K562 (cell line): ENCODE data around the gene PRPF6. TPM values are rescaled to one million over a fixed set of nuclear protein-coding genes. Genes with fewer than 3 reads are reported as not detected.

Experiments used
- CBX3 ChIP-seq, 2 experiments: IDR thresholded peaks; 1 replicate in 1 of 2; 2 replicates in 1 of 2; pipeline ENCODE4 v1.6.1; 2012; ENCODE audit warnings: inconsistent platforms in 2 of 2, low read length in 2 of 2, borderline replicate concordance in 1 of 2, control low read depth in 1 of 2
- CREM ChIP-seq: IDR thresholded peaks from 2 replicates; pipeline ENCODE4 v1.6.1; 2014; ENCODE audit warnings: antibody characterized with exemption, low read depth
- ESRRB ChIP-seq: fragments of 250-450 bp; sonication (Bioruptor Pico); IDR thresholded peaks from 2 replicates; pipeline ENCODE4 v1.5.0; 2020; ENCODE audit warnings: mild to moderate bottlenecking, moderate library complexity, borderline replicate concordance
- FOXJ3 ChIP-seq: sonication (generic); formaldehyde crosslinking; IDR thresholded peaks from 2 replicates; pipeline ENCODE4 v1.4.0; 2020; ENCODE audit warnings: mild to moderate bottlenecking, missing genetic modification reagents
- HNRNPL ChIP-seq: fragments of 200-400 bp; formaldehyde crosslinking; IDR thresholded peaks from 2 replicates; pipeline ENCODE4 v1.6.1; 2017; ENCODE audit warnings: low read depth, mild to moderate bottlenecking, low read length
- LCOR ChIP-seq: sonication (generic); formaldehyde crosslinking; IDR thresholded peaks from 2 replicates; pipeline ENCODE4 v1.8.0; 2022; ENCODE audit warnings: mild to moderate bottlenecking, missing genetic modification reagents
- MEF2D ChIP-seq: conservative IDR thresholded peaks from 2 replicates; pipeline ENCODE4 v1.6.1; 2016; ENCODE audit warnings: low read depth, missing genetic modification characterization, missing compliant biosample characterization
- NCOA6 ChIP-seq: fragments of 450-650 bp; IDR thresholded peaks from 2 replicates; pipeline ENCODE4 v1.6.1; 2017; ENCODE audit warnings: mild to moderate bottlenecking
- NELFE ChIP-seq: IDR thresholded peaks from 2 replicates; pipeline ENCODE4 v1.6.1; 2011; ENCODE audit warnings: mild to moderate bottlenecking; ENCODE audit not compliant: insufficient read depth, insufficient read length
- PCBP1 ChIP-seq: fragments of 200-400 bp; formaldehyde crosslinking; IDR thresholded peaks from 2 replicates; pipeline ENCODE4 v1.6.1; 2018; ENCODE audit warnings: mild to moderate bottlenecking, low read depth, low read length; ENCODE audit not compliant: poor library complexity, severe bottlenecking
- RBM17 ChIP-seq: fragments of 200-400 bp; formaldehyde crosslinking; IDR thresholded peaks from 2 replicates; pipeline ENCODE4 v1.6.1; 2017; ENCODE audit warnings: low read depth, mild to moderate bottlenecking, low read length, borderline replicate concordance
- RUNX1 ChIP-seq: sonication (generic); IDR thresholded peaks from 2 replicates; pipeline ENCODE4 v1.6.1; 2016; ENCODE audit warnings: antibody characterized with exemption, low read depth
- SREBF1 ChIP-seq: fragments of 150-350 bp; IDR thresholded peaks from 2 replicates; pipeline ENCODE4 v1.6.1; 2014; ENCODE audit warnings: antibody characterized with exemption, low read depth, low read length, borderline replicate concordance
- TCF3 ChIP-seq: sonication (generic); formaldehyde crosslinking; IDR thresholded peaks from 2 replicates; pipeline ENCODE4 v1.4.0; 2020; ENCODE audit warnings: mild to moderate bottlenecking, missing genetic modification reagents
- ZKSCAN8 ChIP-seq: fragments of 200-800 bp; sonication (Bioruptor generic); IDR thresholded peaks from 2 replicates; pipeline ENCODE4 v1.6.1; 2016; ENCODE audit warnings: missing genetic modification characterization, missing compliant biosample characterization
- polyA plus RNA-seq, 8 experiments: library from polyadenylated mRNA; depleted of rRNA in 4 of 8; stranded (reverse) in 5 of 8; unstranded in 3 of 8; fragments of >200 nt; fragmentation: Nextera tagmentation in 2 of 8; fragmentation: Illumina TruSeq in 1 of 8; extraction: Ambion mirVana in 2 of 8; extraction: Trizol in 1 of 8; gene quantifications; 2 replicates each; pipeline versions ENCODE4 v1.2.1 to v1.2.3, GENCODE V29; 2011 to 2014; ENCODE audit warnings: inconsistent platforms in 1 of 8, missing spikeins in 1 of 8
- total RNA-seq, 7 experiments: library from RNA; depleted of rRNA in 6 of 7; stranded (reverse); fragments of >200 nt in 6 of 7; fragmentation: Illumina TruSeq in 2 of 7; extraction: Trizol in 2 of 7; gene quantifications; 2 replicates each; pipeline versions ENCODE4 v1.2.1 to v1.2.3, GENCODE V29; 2011 to 2021; ENCODE audit warnings: low replicate concordance in 1 of 7
- TF ChIP-seq, protein P1 (sequence below): fragments of 250-450 bp; sonication (Bioruptor Pico); IDR thresholded peaks from 2 replicates; pipeline ENCODE4 v1.8.0; 2021; ENCODE audit warnings: borderline replicate concordance, mild to moderate bottlenecking, moderate library complexity; ENCODE audit not compliant: poor library complexity, severe bottlenecking
- TF ChIP-seq, protein P2 (sequence below), 2 experiments: fragments of 450-650 bp in 1 of 2; sonication (generic) in 1 of 2; formaldehyde crosslinking in 1 of 2; IDR thresholded peaks in 1 of 2; conservative IDR thresholded peaks in 1 of 2; 2 replicates each; pipeline versions ENCODE4 v1.6.1 to v1.8.1; 2016 to 2023; ENCODE audit warnings: mild to moderate bottlenecking in 2 of 2, moderate library complexity in 2 of 2, inconsistent platforms in 1 of 2, missing genetic modification reagents in 1 of 2
- TF ChIP-seq, protein P3 (sequence below): IDR thresholded peaks from 3 replicates; pipeline ENCODE4 v1.6.1; 2011; ENCODE audit warnings: borderline replicate concordance, mild to moderate bottlenecking, moderate library complexity; ENCODE audit not compliant: insufficient read length; ENCODE audit errors: extremely low read depth
- TF ChIP-seq, protein P4 (sequence below): sonication (generic); formaldehyde crosslinking; IDR thresholded peaks from 2 replicates; pipeline ENCODE4 v1.8.0; 2022; ENCODE audit warnings: mild to moderate bottlenecking, missing genetic modification reagents
- TF ChIP-seq, protein P5 (sequence below): fragments of 250-450 bp; sonication (Bioruptor Pico); IDR thresholded peaks from 2 replicates; pipeline ENCODE4 v1.5.1; 2021; ENCODE audit warnings: mild to moderate bottlenecking

Gene PRPF6
- total and polyA plus RNA-seq, 9 of the 15 experiments (the other 6 are each of a cell fraction or from before 2014, with no cell fraction given): 4.2 to 83.2 (median 59.9) TPM

DNA sequence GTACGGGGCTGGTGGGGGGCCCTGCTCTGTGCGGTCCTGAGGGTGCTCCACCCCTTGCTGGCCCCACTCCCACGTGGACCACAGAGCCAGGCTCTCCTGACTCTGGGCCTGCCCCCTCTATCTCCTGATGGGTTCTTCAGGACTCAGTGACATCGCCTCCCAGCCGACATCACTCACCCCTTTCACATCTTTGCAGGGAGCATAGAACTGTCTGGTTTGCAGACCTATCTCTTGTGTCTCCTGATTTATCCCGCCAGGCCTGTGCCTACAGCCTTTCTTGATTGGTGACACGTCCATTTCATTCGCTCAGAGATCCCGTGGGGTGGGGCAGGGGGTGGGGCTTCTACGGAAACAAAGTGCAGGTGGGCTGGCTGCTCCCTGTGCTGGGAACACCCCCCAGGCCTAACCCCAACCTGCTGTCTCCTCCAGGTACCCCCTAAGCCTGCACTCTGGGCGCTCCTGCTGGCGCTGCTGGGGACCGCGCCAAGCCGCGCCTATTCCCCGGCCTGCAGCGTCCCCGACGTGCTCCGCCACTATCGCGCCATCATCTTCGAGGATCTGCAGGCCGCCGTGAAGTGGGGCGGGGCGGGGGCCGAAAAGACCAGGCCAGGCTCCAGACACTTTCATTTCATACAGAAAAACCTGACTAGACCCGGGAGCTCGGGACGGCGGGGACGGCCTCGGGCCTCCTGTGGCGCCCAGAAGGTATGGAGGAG, 56.7 kb downstream of the PRPF6 start (continued):
- TF ChIP-seq CREM (no peak), NCOA6 (peak; percentile 51; the same call in 1 of the 2 replicates), RBM17 (no peak), LCOR (CRISPR knock-in tag) (no peak), SREBF1 (no peak), RUNX1 (no peak), NELFE (no peak), ESRRB (CRISPR knock-in tag) (no peak), CBX3 (IDR thresholded peaks at IDR 0.05; ENCODE audit: borderline replicate concordance in 1 of 2, low read length in 2 of 2) (no peak), MEF2D (tag) (no peak), PCBP1 (peak; percentile 42), ZKSCAN8 (CRISPR knock-in tag) (no peak), HNRNPL (no peak), TCF3 (no peak), FOXJ3 (CRISPR knock-in tag) (no peak)
- TF ChIP-seq, protein P1, sequence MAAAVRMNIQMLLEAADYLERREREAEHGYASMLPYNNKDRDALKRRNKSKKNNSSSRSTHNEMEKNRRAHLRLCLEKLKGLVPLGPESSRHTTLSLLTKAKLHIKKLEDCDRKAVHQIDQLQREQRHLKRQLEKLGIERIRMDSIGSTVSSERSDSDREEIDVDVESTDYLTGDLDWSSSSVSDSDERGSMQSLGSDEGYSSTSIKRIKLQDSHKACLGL: no peak
- TF ChIP-seq, protein P2, sequence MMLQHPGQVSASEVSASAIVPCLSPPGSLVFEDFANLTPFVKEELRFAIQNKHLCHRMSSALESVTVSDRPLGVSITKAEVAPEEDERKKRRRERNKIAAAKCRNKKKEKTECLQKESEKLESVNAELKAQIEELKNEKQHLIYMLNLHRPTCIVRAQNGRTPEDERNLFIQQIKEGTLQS (IDR thresholded peaks at IDR 0.05): no peak
- TF ChIP-seq, protein P2 (CRISPR knock-in tag; conservative IDR thresholded peaks at IDR 0.05): no peak
- TF ChIP-seq, protein P3, sequence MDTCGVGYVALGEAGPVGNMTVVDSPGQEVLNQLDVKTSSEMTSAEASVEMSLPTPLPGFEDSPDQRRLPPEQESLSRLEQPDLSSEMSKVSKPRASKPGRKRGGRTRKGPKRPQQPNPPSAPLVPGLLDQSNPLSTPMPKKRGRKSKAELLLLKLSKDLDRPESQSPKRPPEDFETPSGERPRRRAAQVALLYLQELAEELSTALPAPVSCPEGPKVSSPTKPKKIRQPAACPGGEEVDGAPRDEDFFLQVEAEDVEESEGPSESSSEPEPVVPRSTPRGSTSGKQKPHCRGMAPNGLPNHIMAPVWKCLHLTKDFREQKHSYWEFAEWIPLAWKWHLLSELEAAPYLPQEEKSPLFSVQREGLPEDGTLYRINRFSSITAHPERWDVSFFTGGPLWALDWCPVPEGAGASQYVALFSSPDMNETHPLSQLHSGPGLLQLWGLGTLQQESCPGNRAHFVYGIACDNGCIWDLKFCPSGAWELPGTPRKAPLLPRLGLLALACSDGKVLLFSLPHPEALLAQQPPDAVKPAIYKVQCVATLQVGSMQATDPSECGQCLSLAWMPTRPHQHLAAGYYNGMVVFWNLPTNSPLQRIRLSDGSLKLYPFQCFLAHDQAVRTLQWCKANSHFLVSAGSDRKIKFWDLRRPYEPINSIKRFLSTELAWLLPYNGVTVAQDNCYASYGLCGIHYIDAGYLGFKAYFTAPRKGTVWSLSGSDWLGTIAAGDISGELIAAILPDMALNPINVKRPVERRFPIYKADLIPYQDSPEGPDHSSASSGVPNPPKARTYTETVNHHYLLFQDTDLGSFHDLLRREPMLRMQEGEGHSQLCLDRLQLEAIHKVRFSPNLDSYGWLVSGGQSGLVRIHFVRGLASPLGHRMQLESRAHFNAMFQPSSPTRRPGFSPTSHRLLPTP: no peak
- TF ChIP-seq, protein P4, sequence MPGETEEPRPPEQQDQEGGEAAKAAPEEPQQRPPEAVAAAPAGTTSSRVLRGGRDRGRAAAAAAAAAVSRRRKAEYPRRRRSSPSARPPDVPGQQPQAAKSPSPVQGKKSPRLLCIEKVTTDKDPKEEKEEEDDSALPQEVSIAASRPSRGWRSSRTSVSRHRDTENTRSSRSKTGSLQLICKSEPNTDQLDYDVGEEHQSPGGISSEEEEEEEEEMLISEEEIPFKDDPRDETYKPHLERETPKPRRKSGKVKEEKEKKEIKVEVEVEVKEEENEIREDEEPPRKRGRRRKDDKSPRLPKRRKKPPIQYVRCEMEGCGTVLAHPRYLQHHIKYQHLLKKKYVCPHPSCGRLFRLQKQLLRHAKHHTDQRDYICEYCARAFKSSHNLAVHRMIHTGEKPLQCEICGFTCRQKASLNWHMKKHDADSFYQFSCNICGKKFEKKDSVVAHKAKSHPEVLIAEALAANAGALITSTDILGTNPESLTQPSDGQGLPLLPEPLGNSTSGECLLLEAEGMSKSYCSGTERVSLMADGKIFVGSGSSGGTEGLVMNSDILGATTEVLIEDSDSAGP (CRISPR knock-in tag): no peak
- TF ChIP-seq, protein P5, sequence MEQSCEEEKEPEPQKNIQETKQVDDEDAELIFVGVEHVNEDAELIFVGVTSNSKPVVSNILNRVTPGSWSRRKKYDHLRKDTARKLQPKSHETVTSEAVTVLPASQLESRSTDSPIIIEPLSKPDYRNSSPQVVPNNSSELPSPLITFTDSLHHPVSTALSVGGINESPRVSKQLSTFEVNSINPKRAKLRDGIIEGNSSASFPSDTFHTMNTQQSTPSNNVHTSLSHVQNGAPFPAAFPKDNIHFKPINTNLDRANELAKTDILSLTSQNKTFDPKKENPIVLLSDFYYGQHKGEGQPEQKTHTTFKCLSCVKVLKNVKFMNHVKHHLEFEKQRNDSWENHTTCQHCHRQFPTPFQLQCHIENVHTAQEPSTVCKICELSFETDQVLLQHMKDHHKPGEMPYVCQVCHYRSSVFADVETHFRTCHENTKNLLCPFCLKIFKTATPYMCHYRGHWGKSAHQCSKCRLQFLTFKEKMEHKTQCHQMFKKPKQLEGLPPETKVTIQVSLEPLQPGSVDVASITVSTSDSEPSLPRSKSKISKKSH (CRISPR knock-in tag): no peak
